GM12865 (cell line): ENCODE measurements around the gene SNX3.
"Not testable (repeated sequence)": the region's sequence is repeated elsewhere in the genome, so short reads cannot be mapped to it uniquely, and the experiment has no call there.

Source experiments
- DNase-seq: peaks from one replicate; pipeline ENCODE4 v3.0.0; 2010; ENCODE audit warnings: low read depth
- H3K4me3 ChIP-seq: 2 replicates; pipeline ENCODE4 v1.5.1; 2011; ENCODE audit warnings: mild to moderate bottlenecking, low read depth, low read length, control low read depth
- TF ChIP-seq, protein P1 (sequence below): IDR thresholded peaks from 2 replicates; pipeline ENCODE4 v1.5.1; 2011; ENCODE audit warnings: low read length, control low read depth, low read depth, inconsistent platforms; ENCODE audit not compliant: insufficient read depth; ENCODE audit errors: missing control alignments

The SNX3 gene

DNA sequence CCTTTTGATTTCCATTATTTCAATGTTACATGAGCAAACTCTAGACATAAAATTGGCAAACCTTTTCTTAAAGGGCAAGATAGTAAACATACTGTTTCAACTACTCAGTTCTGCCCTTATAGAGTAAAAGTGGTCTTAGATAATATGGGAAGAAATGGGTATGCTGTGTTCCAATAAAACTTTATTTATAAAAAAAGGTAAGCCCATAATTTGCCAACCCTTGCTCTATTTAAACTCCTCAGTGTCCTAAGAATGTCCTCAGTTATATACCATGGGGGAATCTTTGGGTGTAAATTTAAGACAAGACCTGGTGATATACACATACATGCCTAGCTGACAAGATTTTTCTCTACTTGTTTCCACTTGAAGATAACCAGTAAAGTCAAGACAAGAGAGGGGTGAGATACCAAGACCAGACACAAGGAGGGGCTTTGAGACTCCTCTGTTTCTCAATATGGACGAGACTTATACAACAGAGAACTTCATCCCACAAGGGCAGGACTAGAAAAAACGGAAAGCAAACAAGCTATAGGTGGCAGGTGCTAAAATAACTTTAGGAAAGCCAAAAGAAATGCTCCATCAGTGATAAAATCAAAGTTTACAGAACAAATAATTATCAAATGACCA is 10.5 kb downstream of the SNX3 start:
- peak; percentile 48 for DNase-seq
- no peak overlapping the region for H3K4me3 ChIP-seq
- TF ChIP-seq, protein P1, sequence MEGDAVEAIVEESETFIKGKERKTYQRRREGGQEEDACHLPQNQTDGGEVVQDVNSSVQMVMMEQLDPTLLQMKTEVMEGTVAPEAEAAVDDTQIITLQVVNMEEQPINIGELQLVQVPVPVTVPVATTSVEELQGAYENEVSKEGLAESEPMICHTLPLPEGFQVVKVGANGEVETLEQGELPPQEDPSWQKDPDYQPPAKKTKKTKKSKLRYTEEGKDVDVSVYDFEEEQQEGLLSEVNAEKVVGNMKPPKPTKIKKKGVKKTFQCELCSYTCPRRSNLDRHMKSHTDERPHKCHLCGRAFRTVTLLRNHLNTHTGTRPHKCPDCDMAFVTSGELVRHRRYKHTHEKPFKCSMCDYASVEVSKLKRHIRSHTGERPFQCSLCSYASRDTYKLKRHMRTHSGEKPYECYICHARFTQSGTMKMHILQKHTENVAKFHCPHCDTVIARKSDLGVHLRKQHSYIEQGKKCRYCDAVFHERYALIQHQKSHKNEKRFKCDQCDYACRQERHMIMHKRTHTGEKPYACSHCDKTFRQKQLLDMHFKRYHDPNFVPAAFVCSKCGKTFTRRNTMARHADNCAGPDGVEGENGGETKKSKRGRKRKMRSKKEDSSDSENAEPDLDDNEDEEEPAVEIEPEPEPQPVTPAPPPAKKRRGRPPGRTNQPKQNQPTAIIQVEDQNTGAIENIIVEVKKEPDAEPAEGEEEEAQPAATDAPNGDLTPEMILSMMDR = peak; percentile 31

DNA sequence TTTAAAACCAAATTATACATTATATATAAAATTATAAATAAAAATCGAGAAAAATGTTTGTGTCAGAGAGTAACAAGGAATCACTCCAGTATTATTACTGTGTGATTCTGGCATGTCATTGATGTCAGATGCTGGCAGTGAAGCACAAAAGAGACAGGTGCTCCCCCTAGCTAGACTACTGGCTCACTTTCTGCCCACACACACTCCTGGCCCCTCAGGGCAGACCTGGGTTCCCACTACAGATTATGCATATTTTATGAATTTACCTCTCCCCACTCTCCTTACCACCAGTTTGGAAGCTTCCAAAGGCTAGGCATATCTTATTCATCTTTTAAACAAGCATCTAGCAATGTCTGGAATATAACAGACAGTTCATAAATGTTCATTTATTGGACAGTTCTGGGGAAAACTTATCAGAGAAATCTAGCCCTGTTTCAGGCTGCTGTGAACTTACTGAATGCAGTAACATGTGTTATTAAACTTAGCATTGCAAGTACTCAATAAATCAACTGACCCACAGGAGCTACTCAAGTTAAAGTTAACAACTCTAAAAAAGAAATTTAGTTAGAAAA is 12.8 kb downstream of the SNX3 start:
- no peak for DNase-seq
- TF ChIP-seq, protein P1 = no peak
- H3K4me3 ChIP-seq = no peak overlapping the region

DNA sequence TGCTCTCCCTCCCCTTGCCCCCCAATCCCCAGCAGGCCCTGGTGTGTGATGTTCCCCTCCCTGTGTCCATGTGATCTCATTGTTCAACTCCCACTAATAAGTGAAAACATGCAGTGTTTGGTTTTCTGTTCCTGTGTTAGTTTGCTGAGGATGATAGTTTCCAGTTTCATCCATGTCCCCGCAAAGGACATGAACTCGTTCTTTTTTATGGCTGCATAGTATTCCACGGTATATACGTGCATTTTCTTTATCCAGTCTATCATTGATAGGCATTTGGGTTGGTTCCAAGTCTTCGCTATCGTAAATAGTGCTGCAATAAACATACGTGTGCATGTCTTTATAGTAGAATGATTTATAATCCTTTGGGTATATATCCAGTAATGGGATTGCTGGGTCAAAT is 15.7 kb downstream of the SNX3 start:
- not testable (repeated sequence) for H3K4me3 ChIP-seq, DNase-seq

DNA sequence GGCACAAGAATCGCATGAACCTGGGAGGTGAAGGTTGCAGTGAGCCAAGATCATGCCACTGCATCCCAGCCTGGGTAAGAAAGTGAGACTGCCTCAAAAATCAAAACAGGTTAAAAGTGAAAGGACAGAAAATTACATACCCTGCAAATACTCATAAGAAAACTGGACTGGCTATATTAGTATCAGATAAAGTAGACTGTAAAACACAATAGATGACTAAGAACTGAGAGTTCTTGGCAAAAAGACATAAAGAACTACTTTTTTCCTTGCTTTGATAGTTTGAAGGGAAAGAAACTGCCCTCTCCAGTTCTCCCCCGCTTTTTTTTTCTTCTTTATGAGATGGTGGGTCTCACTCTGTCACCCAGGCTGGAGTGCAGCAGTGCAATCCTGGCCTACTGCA is 17.0 kb downstream of the SNX3 start:
- no peak overlapping the region for H3K4me3 ChIP-seq
- TF ChIP-seq, protein P1 = no peak
- DNase-seq = no peak

DNA sequence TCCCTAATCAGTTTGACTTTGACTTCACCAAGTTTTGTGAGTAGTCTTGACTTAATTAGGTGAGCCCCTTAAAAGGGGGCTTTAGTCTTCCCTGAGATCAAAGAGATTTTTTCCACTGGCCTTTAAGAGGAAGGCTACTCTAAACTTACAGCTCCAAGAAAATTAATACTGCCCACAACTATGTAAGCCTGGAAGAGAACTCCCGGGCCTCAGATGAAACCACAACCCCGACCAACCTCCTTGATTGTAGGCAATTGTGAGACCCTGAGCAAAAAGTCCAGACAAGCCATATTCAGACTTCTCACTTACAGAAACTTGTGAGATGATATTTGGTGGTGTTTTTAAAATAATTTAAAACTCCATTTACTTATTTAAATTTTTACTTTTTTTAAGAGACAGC is 18.1 kb downstream of the SNX3 start:
- TF ChIP-seq, protein P1 = no peak
- DNase-seq = no peak
- H3K4me3 ChIP-seq = no peak overlapping the region

DNA sequence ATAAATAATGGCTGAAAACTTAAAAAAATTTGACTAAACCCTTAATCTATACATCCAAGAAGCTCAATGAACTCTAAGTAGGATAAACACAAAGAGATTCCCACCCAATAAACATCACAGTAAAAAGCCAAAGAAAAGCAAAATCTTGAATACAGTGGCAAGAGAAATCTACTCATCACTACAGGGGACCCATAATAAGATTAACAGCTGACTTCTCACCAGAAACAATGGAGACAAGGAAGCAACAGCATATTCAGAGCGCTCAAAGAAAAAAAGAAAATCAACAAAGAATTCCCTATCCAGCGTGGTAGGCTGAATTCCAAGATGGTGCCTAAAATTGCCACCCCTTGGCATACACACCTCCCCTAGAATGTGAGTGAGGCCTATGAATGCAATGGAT is 18.6 kb downstream of the SNX3 start:
- DNase-seq = no peak
- no peak overlapping the region for H3K4me3 ChIP-seq
- TF ChIP-seq, protein P1 = no peak

DNA sequence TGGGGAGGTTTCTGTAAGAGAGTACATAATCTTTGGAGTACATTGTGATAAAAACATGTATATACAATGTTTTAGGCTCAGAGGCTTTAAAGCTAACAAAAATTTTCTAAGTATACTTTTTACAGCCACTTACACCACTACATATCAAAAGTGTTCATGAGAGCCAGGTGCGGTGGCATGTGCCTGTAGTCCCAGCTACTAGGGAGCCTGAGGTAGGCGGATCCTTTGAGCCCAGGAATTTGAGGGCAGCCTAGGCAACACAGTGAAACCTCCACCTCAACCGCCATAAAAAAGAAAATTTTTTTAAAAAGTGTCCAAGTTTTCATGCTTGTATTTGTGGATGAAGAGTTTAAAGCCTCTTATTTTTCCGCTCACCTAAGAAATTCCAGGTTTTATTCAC is 22.5 kb downstream of the SNX3 start:
- H3K4me3 ChIP-seq = no peak overlapping the region
- TF ChIP-seq, protein P1 = no peak
- no peak for DNase-seq
